C4-2B (cell line): ENCODE data around the gene HIPK1.

ENCODE experiments used
- H3K27ac ChIP-seq: fragments of 450-650 bp; 2 replicates; pipeline ENCODE4 v1.5.1; 2017
- ZFX ChIP-seq: fragments of 450-650 bp; IDR thresholded peaks from 2 replicates; pipeline ENCODE4 v1.6.1; 2017
- TF ChIP-seq, protein P1 (sequence below): fragments of 450-650 bp; conservative IDR thresholded peaks from 2 replicates; pipeline ENCODE4 v1.5.1; 2017; ENCODE audit warnings: mild to moderate bottlenecking

The HIPK1 gene

DNA sequence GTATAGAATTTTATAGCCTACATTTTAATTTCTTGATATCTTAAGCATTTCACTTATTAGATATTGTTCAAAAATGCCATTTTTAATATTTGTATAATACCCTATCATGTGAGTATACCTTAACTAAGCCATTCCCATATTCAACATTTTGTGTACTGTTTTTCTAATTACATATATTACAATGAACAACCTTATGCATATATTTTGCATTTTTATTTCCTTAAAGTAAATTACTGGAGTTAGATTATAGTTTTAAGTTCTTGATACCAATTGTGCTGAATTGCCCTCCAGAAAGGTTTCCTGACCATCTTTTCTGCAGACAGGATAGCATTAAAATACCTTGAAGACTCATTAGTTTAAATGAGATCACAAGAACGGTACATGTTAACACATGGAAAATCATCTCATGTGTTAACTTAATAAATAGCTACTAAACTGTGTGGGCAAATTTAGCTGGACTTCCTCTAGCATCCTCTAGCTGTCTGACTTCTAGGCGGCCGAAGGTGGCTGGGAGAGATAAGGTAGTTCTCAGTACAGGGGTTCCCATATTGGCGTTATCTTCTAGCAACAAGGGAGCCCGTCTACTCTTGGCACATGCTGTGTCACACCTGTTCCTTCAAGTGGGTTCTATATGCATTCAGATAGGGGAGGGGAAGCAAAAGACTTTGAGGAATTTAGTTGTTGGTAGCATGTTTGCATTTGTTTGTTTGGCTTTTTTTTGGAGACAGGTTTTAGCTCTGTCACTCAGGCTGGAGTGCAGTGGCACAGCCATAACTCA lies 15.0 kb upstream of the HIPK1 start:
- TF ChIP-seq, protein P1, sequence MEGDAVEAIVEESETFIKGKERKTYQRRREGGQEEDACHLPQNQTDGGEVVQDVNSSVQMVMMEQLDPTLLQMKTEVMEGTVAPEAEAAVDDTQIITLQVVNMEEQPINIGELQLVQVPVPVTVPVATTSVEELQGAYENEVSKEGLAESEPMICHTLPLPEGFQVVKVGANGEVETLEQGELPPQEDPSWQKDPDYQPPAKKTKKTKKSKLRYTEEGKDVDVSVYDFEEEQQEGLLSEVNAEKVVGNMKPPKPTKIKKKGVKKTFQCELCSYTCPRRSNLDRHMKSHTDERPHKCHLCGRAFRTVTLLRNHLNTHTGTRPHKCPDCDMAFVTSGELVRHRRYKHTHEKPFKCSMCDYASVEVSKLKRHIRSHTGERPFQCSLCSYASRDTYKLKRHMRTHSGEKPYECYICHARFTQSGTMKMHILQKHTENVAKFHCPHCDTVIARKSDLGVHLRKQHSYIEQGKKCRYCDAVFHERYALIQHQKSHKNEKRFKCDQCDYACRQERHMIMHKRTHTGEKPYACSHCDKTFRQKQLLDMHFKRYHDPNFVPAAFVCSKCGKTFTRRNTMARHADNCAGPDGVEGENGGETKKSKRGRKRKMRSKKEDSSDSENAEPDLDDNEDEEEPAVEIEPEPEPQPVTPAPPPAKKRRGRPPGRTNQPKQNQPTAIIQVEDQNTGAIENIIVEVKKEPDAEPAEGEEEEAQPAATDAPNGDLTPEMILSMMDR, result no peak
- TF ChIP-seq ZFX, result no peak
- no peak overlapping the region for H3K27ac ChIP-seq

DNA sequence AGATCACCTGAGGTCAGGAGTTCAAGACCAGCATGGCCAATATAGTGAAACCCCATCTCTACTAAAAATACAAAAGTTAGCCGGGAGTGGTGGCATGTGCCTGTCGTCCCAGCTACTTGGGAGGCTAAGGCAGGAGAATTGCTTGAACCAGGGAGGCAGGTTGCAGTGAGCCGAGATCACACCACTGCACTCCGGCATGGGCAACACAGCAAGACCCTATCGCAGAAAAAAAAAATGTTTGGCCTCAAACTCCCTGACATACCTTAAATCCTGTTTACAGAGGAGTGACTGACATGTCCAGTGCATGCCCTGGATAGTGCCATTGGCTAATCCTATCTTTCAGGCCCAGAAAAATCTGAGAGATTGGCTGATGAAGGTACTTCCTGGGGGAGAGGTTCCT lies 12.2 kb upstream of the HIPK1 start:
- TF ChIP-seq, protein P1, result no peak
- TF ChIP-seq ZFX, result no peak
- no peak overlapping the region for H3K27ac ChIP-seq

DNA sequence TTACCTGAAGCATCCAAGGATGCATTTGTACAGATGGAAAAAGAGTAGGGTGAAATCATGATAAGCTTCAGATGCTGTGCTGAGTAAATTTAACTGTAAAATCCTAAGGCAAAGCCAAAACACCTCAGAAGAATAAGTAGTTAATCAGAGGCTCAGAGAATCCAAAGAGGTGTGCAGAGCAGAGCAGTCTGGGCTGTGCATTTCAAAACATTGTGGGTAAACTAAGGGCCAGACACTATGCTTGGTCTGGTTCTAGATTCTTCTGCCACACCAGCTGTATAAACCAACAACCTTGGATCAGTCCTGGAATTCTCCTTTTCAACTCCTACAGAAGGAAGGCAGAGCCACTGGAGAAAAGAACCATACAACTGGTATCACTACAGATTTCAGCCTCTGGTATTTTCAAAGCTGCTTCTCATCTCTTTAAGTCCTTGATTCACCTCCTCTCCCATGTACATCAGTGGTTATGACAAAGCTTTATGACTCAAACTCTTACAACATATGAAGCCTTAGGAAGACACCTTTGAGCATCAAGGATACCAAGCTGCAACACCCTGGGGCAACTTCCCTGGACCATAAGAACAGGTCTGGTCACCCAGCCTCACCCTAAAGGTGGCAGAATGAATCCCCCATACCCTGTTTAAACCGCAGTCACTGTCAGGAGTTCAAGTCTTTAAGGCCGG lies 11.6 kb upstream of the HIPK1 start:
- no peak overlapping the region for H3K27ac ChIP-seq
- TF ChIP-seq ZFX, result no peak
- TF ChIP-seq, protein P1, result no peak

DNA sequence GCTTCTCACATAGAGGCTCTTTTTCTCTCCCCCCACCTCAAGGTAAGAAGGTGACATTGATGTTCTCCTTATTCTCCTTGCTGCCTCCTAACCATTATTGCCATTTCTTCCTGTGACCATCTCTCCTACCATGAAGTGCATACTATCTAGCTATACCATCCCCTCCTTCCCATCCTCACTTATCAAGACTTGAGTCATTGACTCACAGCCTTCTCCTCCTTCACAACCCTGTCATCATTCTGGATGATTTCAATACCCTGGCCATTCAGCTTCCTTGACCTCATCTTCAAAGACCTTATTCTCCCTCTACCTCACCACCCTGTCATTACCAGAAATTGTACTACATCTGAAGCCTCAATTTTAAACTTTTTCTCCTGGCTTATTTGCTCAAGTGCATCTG lies 10.9 kb upstream of the HIPK1 start:
- no peak overlapping the region for H3K27ac ChIP-seq

DNA sequence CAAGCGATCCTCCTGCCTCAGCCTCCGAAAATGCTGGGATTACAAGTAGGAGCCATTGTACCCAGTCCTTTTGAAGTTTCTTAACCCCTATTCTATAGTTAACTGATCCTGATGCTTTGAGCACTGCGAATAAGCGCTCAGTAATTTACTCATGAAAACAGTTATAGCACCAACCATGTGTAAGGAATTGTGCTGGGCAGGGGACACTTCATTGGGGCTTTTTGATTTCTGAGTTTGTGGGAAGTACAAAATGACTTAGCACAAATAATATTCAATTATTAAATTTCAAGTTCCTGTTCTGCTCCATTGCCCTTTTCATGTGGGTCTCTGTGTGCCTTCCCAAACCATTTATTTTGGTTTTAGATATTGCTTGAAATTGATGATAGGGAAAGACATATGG lies 6.2 kb upstream of the HIPK1 start:
- H3K27ac ChIP-seq, result no peak overlapping the region
- TF ChIP-seq, protein P1, result no peak
- no peak for TF ChIP-seq ZFX

More for the DNA sequence above, 10.9 kb upstream of the HIPK1 start:
- TF ChIP-seq ZFX, result no peak
- TF ChIP-seq, protein P1, result no peak

DNA sequence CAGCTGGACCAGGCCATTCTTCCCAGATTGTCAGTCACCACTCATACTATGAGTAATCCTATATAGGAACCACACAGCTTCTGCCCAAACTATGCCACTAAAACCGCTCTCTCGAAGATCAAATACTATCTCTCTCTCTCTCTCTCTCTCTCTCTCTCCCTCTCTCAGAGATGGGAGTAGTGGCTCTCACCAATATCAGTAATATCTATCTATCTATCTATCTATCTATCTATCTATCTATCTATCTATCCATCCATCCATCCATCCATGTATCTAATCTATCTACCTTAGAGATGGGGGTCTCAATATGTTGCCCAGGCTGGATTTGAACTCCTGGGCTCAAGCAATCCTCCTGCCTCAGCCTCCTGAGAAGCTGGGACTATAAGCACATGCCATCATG lies 4.7 kb upstream of the HIPK1 start:
- no peak overlapping the region for H3K27ac ChIP-seq
- TF ChIP-seq ZFX, result no peak
- TF ChIP-seq, protein P1, result no peak

DNA sequence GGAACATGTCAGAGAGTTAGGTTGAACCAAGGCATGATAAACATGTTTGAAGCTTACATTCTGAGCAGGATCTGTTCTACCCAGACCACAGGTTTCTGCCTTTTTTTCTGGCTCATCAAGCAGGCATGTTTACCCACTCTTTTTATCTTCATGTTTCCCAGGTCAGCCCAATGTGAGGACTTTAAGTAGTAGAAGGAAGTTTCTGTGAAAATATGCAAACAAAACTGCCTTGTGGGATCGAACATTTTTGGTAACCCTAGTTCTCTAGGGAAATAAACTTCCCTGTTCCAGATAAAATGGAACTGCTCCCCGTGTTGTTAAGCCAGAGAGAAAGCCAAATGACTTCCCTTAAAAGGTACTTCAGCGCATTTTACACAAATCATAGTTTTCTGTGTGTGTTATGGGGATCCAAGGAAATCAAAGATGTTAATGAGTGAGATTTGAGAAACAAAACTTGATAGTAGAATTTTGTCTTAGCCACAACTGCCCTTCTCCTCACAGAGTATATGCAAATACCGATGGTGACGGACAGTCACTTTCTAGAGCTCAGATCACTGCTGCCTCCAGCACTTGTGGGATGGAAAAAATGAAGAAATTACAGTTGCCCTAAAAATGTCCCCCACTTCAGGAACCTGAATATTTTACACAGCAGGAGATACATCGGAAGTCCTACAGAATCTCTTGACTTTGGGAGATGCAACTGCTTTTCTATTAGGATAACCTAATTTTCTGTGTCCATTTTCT lies 765 bp upstream of the HIPK1 start:
- H3K27ac ChIP-seq, result peak overlapping the region; percentile 96
- TF ChIP-seq, protein P1, result no peak
- TF ChIP-seq ZFX, result no peak
